Endothelial cell of umbilical vein (primary cell): ENCODE measurements around the gene HDAC11. TPM values are rescaled to one million over a fixed set of nuclear protein-coding genes. Genes with fewer than 3 reads are reported as not detected.

ENCODE experiments used
- BruUV-seq: library from RNA; stranded (reverse); fragments of 400-500 nt; replicated peaks from 2 replicates; lab custom pipeline; 2021; lab: Mats Ljungman, UMichigan
- CTCF ChIA-PET: fragments of 300-600, 350-600 bp; sonication (Branson Sonifier 250); formaldehyde crosslinking; loops from one replicate; lab custom pipeline; 2021; ENCODE audit warnings: antibody characterized with exemption, inconsistent platforms; lab: Charles Lee
- POLR2A ChIA-PET: fragments of 300-600, 350-600 bp; sonication (Branson Sonifier 250); formaldehyde crosslinking; loops from one replicate; lab custom pipeline; 2021; ENCODE audit warnings: antibody characterized with exemption, inconsistent platforms; lab: Charles Lee
- DNase-seq: peaks from one replicate; pipeline ENCODE4 v3.0.0-alpha.2; 2011; ENCODE audit warnings: low read depth, low spot score
- FAIRE-seq: peaks from 2 replicates; lab custom pipeline; 2011; peaks lifted over from hg19 to GRCh38; lab: Jason Lieb, UNC
- H2AFZ ChIP-seq: 2 replicates; pipeline ENCODE4 v1.6.0; 2012; ENCODE audit warnings: low read depth, low read length, control low read depth, inconsistent platforms
- H3K27ac ChIP-seq: 2 replicates; pipeline ENCODE4 v1.5.1; 2011; ENCODE audit warnings: low read depth, mild to moderate bottlenecking, control low read depth, low read length, moderate library complexity; ENCODE audit not compliant: insufficient read depth
- H3K27me3 ChIP-seq, 2 experiments: 2 replicates each; pipeline versions ENCODE4 v1.6.0 to v1.6.1; 2011; ENCODE audit warnings: low read length in 2 of 2, mixed read lengths in 1 of 2; ENCODE audit not compliant: control insufficient read depth in 2 of 2, insufficient read depth in 2 of 2
- H3K36me3 ChIP-seq, 2 experiments: 2 replicates in 1 of 2; 3 replicates in 1 of 2; pipeline ENCODE4 v1.5.1; 2011; ENCODE audit warnings: low read length in 2 of 2, mild to moderate bottlenecking in 1 of 2, moderate library complexity in 1 of 2; ENCODE audit not compliant: control insufficient read depth in 2 of 2, insufficient read depth in 2 of 2; ENCODE audit errors: extremely low read depth in 1 of 2
- H3K4me1 ChIP-seq: 3 replicates; pipeline ENCODE4 v1.5.1; 2011; ENCODE audit warnings: mild to moderate bottlenecking, low read length; ENCODE audit not compliant: control insufficient read depth, insufficient read depth; ENCODE audit errors: extremely low read depth
- H3K4me2 ChIP-seq: 2 replicates; pipeline ENCODE4 v1.6.1; 2011; ENCODE audit warnings: low read length, control low read depth, mixed read lengths; ENCODE audit not compliant: insufficient read depth
- H3K4me3 ChIP-seq, 3 experiments: fragments of 200-600 bp in 1 of 3; sonication (generic), shearing (Covaris generic) in 1 of 3; replicated peaks in 1 of 3; 2 replicates each; pipeline ENCODE4 v1.5.1; 2011 to 2016; ENCODE audit warnings: control low read depth in 3 of 3, low read length in 3 of 3, mild to moderate bottlenecking in 2 of 3, inconsistent platforms in 1 of 3, low read depth in 1 of 3, moderate library complexity in 1 of 3; ENCODE audit not compliant: insufficient read depth in 1 of 3
- H3K79me2 ChIP-seq: 2 replicates; pipeline ENCODE4 v1.6.0; 2012; ENCODE audit warnings: low read length, inconsistent platforms; ENCODE audit not compliant: control insufficient read depth, insufficient read depth
- H3K9ac ChIP-seq: replicated peaks from 2 replicates; pipeline ENCODE3; 2011; ENCODE audit warnings: low read length, control low read depth; ENCODE audit not compliant: insufficient read depth; ENCODE audit errors: extremely low read depth
- H3K9me1 ChIP-seq: replicated peaks from 3 replicates; pipeline ENCODE4 v1.6.0; 2011; ENCODE audit warnings: mild to moderate bottlenecking, low read length; ENCODE audit not compliant: control insufficient read depth, insufficient read depth; ENCODE audit errors: extremely low read depth
- H3K9me3 ChIP-seq: replicated peaks from 2 replicates; pipeline ENCODE4 v1.5.1; 2012; ENCODE audit warnings: low read length, inconsistent platforms; ENCODE audit not compliant: control insufficient read depth, insufficient read depth
- H4K20me1 ChIP-seq: replicated peaks from 2 replicates; pipeline ENCODE3; 2011; ENCODE audit warnings: mild to moderate bottlenecking, low read length; ENCODE audit not compliant: control insufficient read depth, insufficient read depth; ENCODE audit errors: extremely low read depth
- EZH2 ChIP-seq: IDR thresholded peaks from 2 replicates; pipeline ENCODE4 v1.6.1; 2012; ENCODE audit warnings: borderline replicate concordance, low read depth, mild to moderate bottlenecking, moderate library complexity, low read length, inconsistent platforms; ENCODE audit not compliant: severe bottlenecking
- POLR2AphosphoS5 ChIP-seq: IDR thresholded peaks from 2 replicates; pipeline ENCODE4 v1.6.1; 2012; ENCODE audit warnings: low read depth, mild to moderate bottlenecking, control low read depth, low read length, moderate library complexity; ENCODE audit not compliant: insufficient read depth
- dilution Hi-C: fragments of 300-500 bp; cut with MboI; formaldehyde crosslinking; loops from one replicate; pipeline ENCODE4 v1.15.0; 2019; ENCODE audit warnings: low sequenced_read_pairs; ENCODE audit not compliant: extremely low pct_ligation_motif_present
- intact Hi-C: fragments of 100-400 bp; cut with micrococcal nuclease; formaldehyde crosslinking; loops from one replicate; pipeline ENCODE4 v1.10.0; 2022
- polyA plus RNA-seq, 4 experiments: library from polyadenylated mRNA; depleted of rRNA in 3 of 4; stranded (reverse) in 3 of 4; unstranded in 1 of 4; fragments of >200 nt; gene quantifications; 2 replicates each; pipeline versions ENCODE4 v1.2.1 to v1.2.3, GENCODE V29; 2011 to 2012; ENCODE audit warnings: missing spikeins in 1 of 4
- total RNA-seq: library from RNA; stranded (reverse); gene quantifications from 2 replicates; pipeline ENCODE4 v1.2.3, GENCODE V29; 2021
- TF ChIP-seq, protein P1 (sequence below), 2 donors: IDR thresholded peaks; 1 replicate in 1 of 2; 2 replicates in 1 of 2; pipeline ENCODE4 v1.5.1; 2011; ENCODE audit warnings: low read length in 2 of 2, mild to moderate bottlenecking in 2 of 2, moderate library complexity in 2 of 2, control low read depth in 1 of 2, inconsistent platforms in 1 of 2, low read depth in 1 of 2; ENCODE audit not compliant: insufficient read depth in 1 of 2; ENCODE audit errors: extremely low read depth in 1 of 2

HDAC11 gene
- total and polyA plus RNA-seq, 2 donors (not counting 3 experiments of a cell fraction or from before 2014, with no cell fraction given) = 6.8 to 8.8 TPM

DNA sequence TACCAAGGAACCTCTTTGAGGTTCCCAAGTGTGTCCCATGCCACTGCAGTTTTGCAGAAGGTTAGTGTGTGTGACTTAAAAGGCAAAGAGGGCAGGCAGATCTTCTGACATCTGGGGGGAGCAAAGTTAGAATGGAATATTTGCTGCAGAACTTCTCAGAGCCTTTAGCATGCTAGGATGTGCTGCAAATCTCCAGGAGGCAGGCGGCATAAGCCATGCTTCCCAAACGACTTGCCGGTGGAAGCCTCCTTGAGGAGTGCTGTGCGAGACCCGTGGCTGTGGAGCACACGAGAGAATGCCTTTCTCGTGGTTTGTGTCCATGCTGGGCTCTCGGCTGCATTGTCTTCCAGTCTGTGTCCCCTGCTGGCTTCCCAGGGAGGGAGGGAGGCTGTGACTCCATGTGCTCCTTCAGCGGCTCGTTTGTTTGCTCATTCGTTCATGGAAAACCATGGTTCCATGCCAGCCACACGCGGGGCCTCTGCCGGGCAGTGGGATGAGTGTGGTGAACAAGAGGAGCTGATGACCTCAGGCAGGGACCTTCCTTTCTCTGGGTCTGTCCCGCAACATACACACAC lies 13.8 kb downstream of the HDAC11 start:
- intact Hi-C loops (no loop called here), dilution Hi-C loops (no loop called here)
- H3K4me2 ChIP-seq = no peak overlapping the region
- no peak overlapping the region for H2AFZ ChIP-seq
- H3K4me3 ChIP-seq = no peak overlapping the region
- H3K4me1 ChIP-seq = no peaks in the 10 kb centered on the region
- no peaks in the 10 kb centered on the region for H3K79me2 ChIP-seq
- no peak overlapping the region for H3K27ac ChIP-seq
- BruUV-seq = no TSS peak
- FAIRE-seq (no peak), DNase-seq (no peak)
- no peaks in the 10 kb centered on the region for H4K20me1 ChIP-seq
- TF ChIP-seq, protein P1, sequence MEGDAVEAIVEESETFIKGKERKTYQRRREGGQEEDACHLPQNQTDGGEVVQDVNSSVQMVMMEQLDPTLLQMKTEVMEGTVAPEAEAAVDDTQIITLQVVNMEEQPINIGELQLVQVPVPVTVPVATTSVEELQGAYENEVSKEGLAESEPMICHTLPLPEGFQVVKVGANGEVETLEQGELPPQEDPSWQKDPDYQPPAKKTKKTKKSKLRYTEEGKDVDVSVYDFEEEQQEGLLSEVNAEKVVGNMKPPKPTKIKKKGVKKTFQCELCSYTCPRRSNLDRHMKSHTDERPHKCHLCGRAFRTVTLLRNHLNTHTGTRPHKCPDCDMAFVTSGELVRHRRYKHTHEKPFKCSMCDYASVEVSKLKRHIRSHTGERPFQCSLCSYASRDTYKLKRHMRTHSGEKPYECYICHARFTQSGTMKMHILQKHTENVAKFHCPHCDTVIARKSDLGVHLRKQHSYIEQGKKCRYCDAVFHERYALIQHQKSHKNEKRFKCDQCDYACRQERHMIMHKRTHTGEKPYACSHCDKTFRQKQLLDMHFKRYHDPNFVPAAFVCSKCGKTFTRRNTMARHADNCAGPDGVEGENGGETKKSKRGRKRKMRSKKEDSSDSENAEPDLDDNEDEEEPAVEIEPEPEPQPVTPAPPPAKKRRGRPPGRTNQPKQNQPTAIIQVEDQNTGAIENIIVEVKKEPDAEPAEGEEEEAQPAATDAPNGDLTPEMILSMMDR (IDR thresholded peaks at IDR 0.05; ENCODE audit: extremely low read depth in 1 of 2, insufficient read depth in 1 of 2, low read depth in 1 of 2, low read length in 2 of 2) = no peak
- TF ChIP-seq POLR2AphosphoS5 = no peak
- no peak for TF ChIP-seq EZH2
- H3K27me3 ChIP-seq = no peaks in the 10 kb centered on the region
- H3K9ac ChIP-seq = no peak overlapping the region
- POLR2A ChIA-PET = no interaction called here
- no peaks in the 10 kb centered on the region for H3K36me3 ChIP-seq
- no peaks in the 10 kb centered on the region for H3K9me3 ChIP-seq
- CTCF ChIA-PET = interaction anchor here (0.6 to 10.7 kb wide), 13 partner anchors 10 to 402 kb away, joined by 3 to 746 read pairs (median 4); partner anchors contain the start of gene HDAC11
- H3K9me1 ChIP-seq = no peaks in the 10 kb centered on the region
